SKM-1 treated with dmso at 0.1 percent for 144 hours (cell line): ENCODE measurements around the gene WNT7A.

Experiments used
- DNase-seq: peaks from one replicate; lab custom pipeline; 2025; ENCODE audit not compliant: unreplicated experiment; lab: John Stamatoyannopoulos, UW

The WNT7A gene

GRCh38 chr3:13831386-13831996, 48.4 kb downstream of the WNT7A start:
- no peak for DNase-seq

GRCh38 chr3:13829311-13829710, 50.6 kb downstream of the WNT7A start:
- DNase-seq, result no peak

GRCh38 chr3:13828501-13829265, 51.2 kb downstream of the WNT7A start:
- no peak for DNase-seq

GRCh38 chr3:13827699-13828098, 52.2 kb downstream of the WNT7A start:
- DNase-seq, result no peak

- no peak for DNase-seq
Measured at GRCh38 chr3:13827256-13827655, 52.6 kb downstream of the WNT7A start.

- DNase-seq, result no peak
Measured at GRCh38 chr3:13826672-13827071, 53.2 kb downstream of the WNT7A start.

GRCh38 chr3:13825821-13826220, 54.0 kb downstream of the WNT7A start:
- DNase-seq, result no peak

GRCh38 chr3:13825311-13825579, 54.6 kb downstream of the WNT7A start:
- no peak for DNase-seq

GRCh38 chr3:13824521-13825310, 55.2 kb downstream of the WNT7A start:
- no peak for DNase-seq

GRCh38 chr3:13823692-13824091, 56.2 kb downstream of the WNT7A start:
- no peak for DNase-seq

GRCh38 chr3:13822871-13823585, 56.8 kb downstream of the WNT7A start:
- no peak for DNase-seq

GRCh38 chr3:13822042-13822441, 57.8 kb downstream of the WNT7A start:
- no peak for DNase-seq

- no peak for DNase-seq
Measured at GRCh38 chr3:13821126-13821525, 58.7 kb downstream of the WNT7A start.

- no peak for DNase-seq
Measured at GRCh38 chr3:13818919-13819318, 61.0 kb downstream of the WNT7A start.

- DNase-seq, result no peak
Measured at GRCh38 chr3:13815088-13815683, 64.7 kb downstream of the WNT7A start.

- no peak for DNase-seq
Measured at GRCh38 chr3:13812034-13812471, 67.8 kb downstream of the WNT7A start.

- DNase-seq, result no peak
Measured at GRCh38 chr3:13811614-13812013, 68.3 kb downstream of the WNT7A start.

- no peak for DNase-seq
Measured at GRCh38 chr3:13808550-13808949, 71.3 kb downstream of the WNT7A start.

- DNase-seq, result no peak
Measured at GRCh38 chr3:13801361-13802204, 78.3 kb downstream of the WNT7A start.

GRCh38 chr3:13800064-13800463, 79.8 kb downstream of the WNT7A start:
- no peak for DNase-seq
